DOHH2 (cell line): ENCODE data around the gene C11orf71.

Experiments
- H3F3A ChIP-seq: fragments of 200-600 bp; sonication (generic), shearing (Covaris generic); 2 replicates; pipeline ENCODE4 v1.6.0; 2016; ENCODE audit warnings: antibody characterized with exemption, mild to moderate bottlenecking; ENCODE audit not compliant: control insufficient read depth, insufficient read depth
- H3K27ac ChIP-seq: fragments of 200-600 bp; sonication (generic); 2 replicates; pipeline ENCODE4 v1.5.1; 2014; ENCODE audit warnings: low read depth, mild to moderate bottlenecking, low read length, moderate library complexity
- H3K27me3 ChIP-seq: fragments of 200-600 bp; sonication (generic); 2 replicates; pipeline ENCODE4 v1.6.1; 2014; ENCODE audit warnings: mild to moderate bottlenecking, low read length, mixed read lengths; ENCODE audit not compliant: control insufficient read depth
- H3K36me3 ChIP-seq: fragments of 200-600 bp; sonication (generic); 2 replicates; pipeline ENCODE4 v1.6.1; 2014; ENCODE audit warnings: mild to moderate bottlenecking, low read length, moderate library complexity, mixed read lengths; ENCODE audit not compliant: control insufficient read depth
- H3K4me1 ChIP-seq: fragments of 200-600 bp; sonication (generic); 2 replicates; pipeline ENCODE4 v1.6.1; 2014; ENCODE audit warnings: mild to moderate bottlenecking, low read length, mixed read lengths; ENCODE audit not compliant: control insufficient read depth
- H3K4me2 ChIP-seq: fragments of 200-600 bp; sonication (generic); 2 replicates; pipeline ENCODE4 v1.6.0; 2014; ENCODE audit warnings: mild to moderate bottlenecking, low read length, moderate library complexity
- H3K4me3 ChIP-seq: fragments of 200-600 bp; sonication (generic); 2 replicates; pipeline ENCODE4 v1.5.1; 2014; ENCODE audit warnings: mild to moderate bottlenecking, low read length, mixed read lengths
- H3K79me2 ChIP-seq: fragments of 200-600 bp; sonication (generic); 2 replicates; pipeline ENCODE4 v1.6.1; 2014; ENCODE audit warnings: mild to moderate bottlenecking, low read length, mixed read lengths; ENCODE audit not compliant: control insufficient read depth
- H3K9me2 ChIP-seq: fragments of 200-600 bp; sonication (generic); replicated peaks from 2 replicates; pipeline ENCODE4 v1.6.1; 2014; ENCODE audit warnings: mild to moderate bottlenecking, low read length, mixed read lengths; ENCODE audit not compliant: control insufficient read depth
- H3K9me3 ChIP-seq: fragments of 200-600 bp; sonication (generic); 2 replicates; pipeline ENCODE4 v1.6.1; 2014; ENCODE audit warnings: antibody characterized with exemption, low read length, mixed read lengths; ENCODE audit not compliant: control insufficient read depth, insufficient read depth
- H4K20me1 ChIP-seq: fragments of 200-600 bp; sonication (generic); 2 replicates; pipeline ENCODE4 v1.6.0; 2014; ENCODE audit warnings: low read depth, mild to moderate bottlenecking, antibody characterized with exemption, low read length, moderate library complexity; ENCODE audit not compliant: control insufficient read depth, insufficient read depth
- EZH2phosphoT487 ChIP-seq: fragments of 200-600 bp; sonication (generic); IDR thresholded peaks from 2 replicates; pipeline ENCODE4 v1.6.1; 2017; ENCODE audit warnings: borderline replicate concordance, mild to moderate bottlenecking, antibody characterized with exemption, low read length, moderate library complexity, mixed read lengths
- TF ChIP-seq, protein P1 (sequence below): fragments of 200-600 bp; sonication (generic); IDR thresholded peaks from one replicate; pipeline ENCODE4 v1.5.1; 2014; ENCODE audit warnings: antibody characterized with exemption, mild to moderate bottlenecking, low read depth, low read length; ENCODE audit not compliant: poor library complexity, severe bottlenecking

C11orf71 gene

GRCh38 chr11:114386545-114386944 lies 13.8 kb downstream of the C11orf71 start:
- Histone ChIP-seq H3K4me1 (no peaks in the 10 kb centered on the region), H3K9me3 (no peaks in the 10 kb centered on the region), H3K27ac (no peak overlapping the region), H3K9me2 (no peaks in the 10 kb centered on the region), H3K36me3 (no peaks in the 10 kb centered on the region), H3K4me2 (no peak overlapping the region), H3K4me3 (no peak overlapping the region), H3K79me2 (no peaks in the 10 kb centered on the region), H4K20me1 (no peaks in the 10 kb centered on the region), H3F3A (no peaks in the 10 kb centered on the region), H3K27me3 (no peaks in the 10 kb centered on the region)
- no peak for TF ChIP-seq EZH2phosphoT487
- TF ChIP-seq, protein P1, sequence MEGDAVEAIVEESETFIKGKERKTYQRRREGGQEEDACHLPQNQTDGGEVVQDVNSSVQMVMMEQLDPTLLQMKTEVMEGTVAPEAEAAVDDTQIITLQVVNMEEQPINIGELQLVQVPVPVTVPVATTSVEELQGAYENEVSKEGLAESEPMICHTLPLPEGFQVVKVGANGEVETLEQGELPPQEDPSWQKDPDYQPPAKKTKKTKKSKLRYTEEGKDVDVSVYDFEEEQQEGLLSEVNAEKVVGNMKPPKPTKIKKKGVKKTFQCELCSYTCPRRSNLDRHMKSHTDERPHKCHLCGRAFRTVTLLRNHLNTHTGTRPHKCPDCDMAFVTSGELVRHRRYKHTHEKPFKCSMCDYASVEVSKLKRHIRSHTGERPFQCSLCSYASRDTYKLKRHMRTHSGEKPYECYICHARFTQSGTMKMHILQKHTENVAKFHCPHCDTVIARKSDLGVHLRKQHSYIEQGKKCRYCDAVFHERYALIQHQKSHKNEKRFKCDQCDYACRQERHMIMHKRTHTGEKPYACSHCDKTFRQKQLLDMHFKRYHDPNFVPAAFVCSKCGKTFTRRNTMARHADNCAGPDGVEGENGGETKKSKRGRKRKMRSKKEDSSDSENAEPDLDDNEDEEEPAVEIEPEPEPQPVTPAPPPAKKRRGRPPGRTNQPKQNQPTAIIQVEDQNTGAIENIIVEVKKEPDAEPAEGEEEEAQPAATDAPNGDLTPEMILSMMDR = no peak

- H3K79me2 ChIP-seq = no peaks in the 10 kb centered on the region
- TF ChIP-seq, protein P1 = no peak
- TF ChIP-seq EZH2phosphoT487 = no peak
Observed at GRCh38 chr11:114386131-114386530, 14.2 kb downstream of the C11orf71 start.

GRCh38 chr11:114384487-114384886 lies 15.8 kb downstream of the C11orf71 start:
- no peaks in the 10 kb centered on the region for H3K4me1 ChIP-seq
- no peaks in the 10 kb centered on the region for H3F3A ChIP-seq
- no peak for TF ChIP-seq EZH2phosphoT487
- TF ChIP-seq, protein P1 = no peak
- no peaks in the 10 kb centered on the region for H3K9me3 ChIP-seq
- no peak overlapping the region for H3K4me3 ChIP-seq
- peaks cover 12% of the 10 kb centered on the region; the same call in 1 of the 2 replicates for H3K27me3 ChIP-seq
- H3K27ac ChIP-seq = no peak overlapping the region
- no peaks in the 10 kb centered on the region for H3K36me3 ChIP-seq
- no peaks in the 10 kb centered on the region for H3K79me2 ChIP-seq
- H3K4me2 ChIP-seq = no peak overlapping the region
- H4K20me1 ChIP-seq = no peaks in the 10 kb centered on the region
- no peaks in the 10 kb centered on the region for H3K9me2 ChIP-seq

More at GRCh38 chr11:114386131-114386530, 14.2 kb downstream of the C11orf71 start:
- H3K27me3 ChIP-seq = no peaks in the 10 kb centered on the region
- H3F3A ChIP-seq = no peaks in the 10 kb centered on the region
- H3K4me1 ChIP-seq = no peaks in the 10 kb centered on the region
- no peak overlapping the region for H3K4me3 ChIP-seq
- H3K9me3 ChIP-seq = no peaks in the 10 kb centered on the region
- no peak overlapping the region for H3K4me2 ChIP-seq
- H3K9me2 ChIP-seq = no peaks in the 10 kb centered on the region
- H4K20me1 ChIP-seq = no peaks in the 10 kb centered on the region
- no peak overlapping the region for H3K27ac ChIP-seq
- H3K36me3 ChIP-seq = no peaks in the 10 kb centered on the region
